ENCODE measurements around the gene B3GNT7. TPM values are rescaled to one million over a fixed set of nuclear protein-coding genes. Genes with fewer than 3 reads are reported as not detected.

The B3GNT7 gene, protein sequence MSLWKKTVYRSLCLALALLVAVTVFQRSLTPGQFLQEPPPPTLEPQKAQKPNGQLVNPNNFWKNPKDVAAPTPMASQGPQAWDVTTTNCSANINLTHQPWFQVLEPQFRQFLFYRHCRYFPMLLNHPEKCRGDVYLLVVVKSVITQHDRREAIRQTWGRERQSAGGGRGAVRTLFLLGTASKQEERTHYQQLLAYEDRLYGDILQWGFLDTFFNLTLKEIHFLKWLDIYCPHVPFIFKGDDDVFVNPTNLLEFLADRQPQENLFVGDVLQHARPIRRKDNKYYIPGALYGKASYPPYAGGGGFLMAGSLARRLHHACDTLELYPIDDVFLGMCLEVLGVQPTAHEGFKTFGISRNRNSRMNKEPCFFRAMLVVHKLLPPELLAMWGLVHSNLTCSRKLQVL
- total RNA-seq (2022; extraction: Qiagen RNA extraction; ENCODE audit: low read depth): 1.4 to 1.8 TPM (median 1.6 TPM) in 5 replicates

DNA sequence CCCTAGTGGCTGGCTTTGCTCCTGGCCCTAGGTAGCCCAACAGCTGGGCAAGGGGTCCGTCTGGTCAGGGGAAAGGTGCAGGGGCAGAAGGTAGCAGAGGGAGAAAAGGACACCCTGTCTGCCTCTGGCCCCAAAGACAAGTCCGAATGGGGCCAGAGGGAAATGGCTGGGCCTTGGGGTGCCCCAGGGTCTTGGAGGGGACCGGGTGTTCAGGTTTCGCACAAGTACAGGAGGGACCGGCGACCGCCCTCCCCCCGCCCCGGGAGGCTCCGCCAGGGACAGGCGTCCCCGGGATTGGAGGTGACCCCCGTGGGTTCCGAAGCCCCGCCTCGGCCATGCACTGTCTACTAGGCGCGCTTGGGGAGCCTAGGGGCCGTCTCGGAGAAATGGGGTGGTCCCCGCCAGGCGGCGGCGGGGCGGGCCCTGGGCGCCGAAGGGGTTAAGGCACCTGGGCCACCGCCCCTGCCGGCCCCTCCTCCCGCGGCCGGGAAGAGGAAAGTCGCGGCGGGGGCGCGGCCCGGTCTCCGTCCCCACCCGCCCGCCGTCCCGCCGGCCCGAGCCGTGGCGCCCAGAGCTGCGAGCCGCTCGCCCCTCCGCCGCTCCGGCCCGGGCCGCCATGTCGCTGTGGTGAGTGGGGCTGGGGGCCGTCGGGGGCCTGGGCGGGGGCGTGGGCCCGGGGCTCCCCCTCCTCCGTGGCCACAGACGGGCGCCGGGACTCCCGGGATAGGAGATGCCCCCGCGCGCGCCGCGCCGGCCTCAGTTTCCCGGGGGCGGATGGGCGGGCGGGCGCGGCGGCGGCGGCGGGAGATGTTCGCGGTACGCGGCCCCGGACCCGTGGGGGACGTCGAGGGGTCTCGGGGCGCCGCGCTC, at the start of gene B3GNT7:
TSS of gene B3GNT7 (plus strand) at position 523 of the 870 bp plus-strand sequence. CDS start at position 617, 94 bp downstream.

Other genes starting within 250 kb of the B3GNT7 start
- 13.4 to 19.0 TPM (median 16.4 TPM) in 5 replicates for gene ARMC9, start 197.1 kb upstream of the B3GNT7 start, total RNA-seq (2022; extraction: Qiagen RNA extraction; ENCODE audit: low read depth)
- 756 to 899 TPM (median 831 TPM) in 5 replicates for gene NCL, start 68.8 kb downstream of the B3GNT7 start, total RNA-seq (2022; extraction: Qiagen RNA extraction; ENCODE audit: low read depth)
- gene NMUR1, start 134.7 kb downstream of the B3GNT7 start, total RNA-seq (2022; extraction: Qiagen RNA extraction; ENCODE audit: low read depth): 0.01 to 0.05 TPM in 2 of 5 replicates, not detected in the others
- gene TEX44, start 197.2 kb downstream of the B3GNT7 start, total RNA-seq (2022; extraction: Qiagen RNA extraction; ENCODE audit: low read depth): not detected in 5 replicates

Data from A549 treated with CpdA at 1 μM for 4 hours (cell line).